GM20431 (cell line): ENCODE results near the gene LENG1.

Source experiments
- in situ Hi-C: fragments of 300-500 bp; cut with MseI, MboI; formaldehyde crosslinking; loops from one replicate; pipeline ENCODE4 v1.15.0; 2020; ENCODE audit warnings: low sequenced_read_pairs; ENCODE audit not compliant: unreplicated experiment

LENG1 gene

DNA sequence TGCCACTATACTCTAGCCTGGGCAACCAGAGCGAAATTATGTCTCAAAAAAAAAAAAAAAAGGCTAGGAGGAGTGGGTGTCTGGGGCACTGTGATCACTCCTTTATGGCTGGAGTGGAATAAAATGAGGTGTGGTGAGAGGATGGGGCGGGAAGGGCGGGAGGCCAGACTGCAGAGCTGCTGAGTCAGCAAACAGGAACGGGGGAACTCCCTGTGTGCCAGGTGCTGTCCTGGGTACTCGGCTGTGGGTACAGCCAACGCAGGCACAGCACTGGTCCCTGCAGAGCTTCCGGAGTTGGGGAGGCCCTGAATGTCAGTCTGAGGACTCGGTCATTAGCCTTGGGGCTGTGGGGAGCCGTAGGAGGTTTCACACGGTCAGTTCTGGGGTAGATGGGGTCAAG, 38.3 kb downstream of the LENG1 start:
- in situ Hi-C loops: no loop called here

DNA sequence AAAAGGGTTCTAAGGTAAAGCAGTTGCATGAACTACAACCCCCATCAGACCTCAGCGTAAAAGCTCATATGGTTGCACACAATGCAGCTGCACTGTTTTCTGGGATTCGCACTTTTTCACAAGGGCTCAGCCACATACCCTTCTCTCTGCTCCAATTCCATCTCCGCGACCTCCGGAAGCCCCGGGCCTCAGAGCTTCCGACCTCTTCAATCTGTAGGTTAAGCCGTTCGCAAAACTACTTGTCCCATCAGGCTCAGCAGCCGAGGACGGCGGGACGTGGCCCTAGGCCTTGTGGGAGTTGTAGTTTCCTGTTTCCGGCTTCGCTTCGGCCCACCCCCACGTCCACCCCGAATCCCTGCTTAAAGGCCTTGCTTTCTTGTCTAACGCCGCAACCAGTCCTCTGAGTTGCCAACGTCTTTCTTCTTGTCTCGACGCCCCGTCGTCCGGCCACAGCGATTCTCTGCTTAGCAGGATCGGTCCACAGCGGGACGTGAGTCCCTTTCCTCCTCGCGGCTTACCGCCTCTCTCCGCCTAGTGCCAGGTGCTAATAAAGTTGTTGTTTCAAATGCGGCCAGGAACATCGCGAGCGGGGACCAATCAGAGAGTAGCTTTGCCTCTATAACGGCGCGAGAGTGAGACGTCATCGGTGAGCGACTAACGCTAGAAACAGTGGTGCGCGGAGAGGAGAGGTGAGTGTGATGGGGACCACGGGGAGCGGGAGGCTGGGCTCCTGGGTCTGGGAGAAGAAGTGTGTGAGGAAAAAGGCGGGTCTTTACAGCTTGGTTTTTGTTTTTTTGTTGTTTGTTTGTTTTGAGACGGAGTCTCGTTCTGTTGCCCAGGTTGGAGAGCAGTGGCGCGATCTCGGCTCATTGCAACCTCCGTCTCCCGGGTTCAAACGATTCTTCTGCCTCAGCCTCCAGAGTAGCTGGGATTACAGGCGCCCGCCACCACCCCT, 44.1 kb downstream of the LENG1 start, which contains the start of the genes PRPF31 and TFPT:
PRPF31 (plus strand) TSS at position 646 of the 955 bp plus-strand sequence. CDS start 2,525 bp downstream, outside the sequence.
TFPT (minus strand) TSS at position 549 of the 955 bp plus-strand sequence; CDS start at position 161, 388 bp downstream.
- in situ Hi-C loops: no loop called here

DNA sequence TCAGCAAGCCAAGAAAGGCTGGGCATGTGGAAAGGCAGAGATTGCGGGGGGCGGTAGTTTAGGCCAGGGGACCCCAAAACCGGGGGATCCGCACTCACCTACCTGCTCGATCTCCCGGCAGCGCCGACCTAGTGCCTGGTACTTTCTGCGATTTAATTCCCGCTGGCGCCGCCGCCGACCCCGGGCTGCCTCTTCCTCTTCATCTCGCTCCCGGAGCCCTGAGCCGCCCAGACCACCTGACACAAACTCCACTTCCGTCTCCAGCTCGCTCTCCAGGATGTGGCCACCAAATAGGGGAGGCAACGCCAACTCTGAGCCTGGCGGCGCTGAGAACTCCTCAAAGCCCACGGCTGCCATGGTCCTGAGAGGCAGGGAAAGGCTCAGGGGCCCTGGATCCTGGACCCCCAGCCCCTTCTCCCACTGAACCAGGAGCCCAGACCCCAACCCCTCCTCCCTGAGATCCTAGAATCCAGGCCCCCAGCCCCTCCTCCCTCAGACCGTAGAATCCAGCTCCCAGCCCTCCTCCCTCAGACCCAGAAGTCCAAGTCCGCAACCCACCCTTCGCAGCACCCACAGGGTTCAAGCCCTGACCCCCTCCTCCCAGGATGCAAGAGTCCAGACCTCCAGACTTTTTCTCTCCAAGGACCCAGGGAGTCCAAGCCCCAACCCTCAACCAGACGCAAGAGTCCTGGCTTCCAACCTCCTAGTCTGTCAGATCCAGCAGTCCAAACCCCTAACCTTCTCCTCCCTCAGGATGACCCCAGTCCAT, 45.0 kb downstream of the LENG1 start:
- in situ Hi-C loops: no loop called here

DNA sequence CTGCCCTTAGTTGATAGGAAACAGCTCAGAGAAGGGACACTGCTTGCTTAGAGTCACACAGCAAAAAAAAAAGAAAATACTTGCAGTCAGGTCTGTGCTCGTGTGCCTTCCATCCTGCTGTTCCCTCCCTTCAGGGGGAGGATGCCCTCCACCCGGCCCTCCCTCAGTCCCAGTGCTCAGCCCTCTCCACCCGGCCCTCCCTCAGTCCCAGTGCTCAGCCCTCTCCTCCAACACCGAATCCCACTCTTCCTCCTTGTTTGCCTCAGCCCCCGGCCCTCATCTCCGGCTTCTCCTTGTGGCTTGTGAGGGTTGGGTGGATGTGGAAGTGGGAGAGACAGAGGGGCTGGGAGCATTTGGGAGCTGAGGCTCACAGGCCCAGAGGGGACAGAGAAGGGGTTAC, 49.9 kb downstream of the LENG1 start:
- in situ Hi-C loops: no loop called here

GRCh38 chr19:54108496-54108895, 51.0 kb downstream of the LENG1 start:
- in situ Hi-C loops: no loop called here

DNA sequence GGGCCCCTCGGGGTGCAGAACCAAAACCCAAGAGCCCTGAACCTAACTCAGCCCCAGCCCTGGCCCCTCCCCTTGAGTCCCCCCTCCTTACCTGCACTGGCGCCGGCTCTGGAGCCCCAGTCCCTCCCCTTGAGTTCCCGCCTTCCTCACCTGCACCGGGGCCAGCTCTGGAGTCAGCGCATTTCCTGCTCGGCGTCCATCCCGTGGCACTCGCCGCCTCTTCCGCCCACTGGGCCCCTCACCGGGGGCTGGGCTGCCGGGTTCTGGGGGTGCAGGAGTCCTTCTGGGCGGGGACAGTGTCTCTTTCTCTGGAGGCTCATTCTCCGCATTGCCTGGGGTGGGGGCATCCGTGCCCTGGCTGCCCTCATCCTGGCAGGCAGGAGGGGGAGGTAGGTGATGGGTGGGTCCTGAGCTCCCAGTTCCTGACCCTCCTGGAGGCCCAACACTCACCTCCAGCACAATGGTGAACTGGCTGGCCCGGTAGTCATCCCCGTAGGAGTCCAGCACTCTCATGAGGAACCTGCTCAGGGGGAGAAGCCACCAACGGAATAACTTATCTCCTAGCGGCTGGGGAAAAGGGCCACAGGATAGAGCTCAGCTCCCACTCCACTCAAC, 51.5 kb downstream of the LENG1 start:
- in situ Hi-C loops: no loop called here

GRCh38 chr19:54106716-54107115, 52.8 kb downstream of the LENG1 start:
- in situ Hi-C loops: no loop called here

- in situ Hi-C loops: no loop called here
Measured at GRCh38 chr19:54105796-54106195, 53.7 kb downstream of the LENG1 start.
